ENCODE data around the gene FOXC2.

The FOXC2 gene

GRCh38 chr16:86558355-86559193 lies 8.1 kb upstream of the FOXC2 start:
- DNase-seq, result no peak

GRCh38 chr16:86559802-86560305 lies 6.8 kb upstream of the FOXC2 start:
- no peak for DNase-seq

- DNase-seq, result no peak
Measured at GRCh38 chr16:86562356-86562755, 4.3 kb upstream of the FOXC2 start.

GRCh38 chr16:86563469-86564345 lies 2.9 kb upstream of the FOXC2 start:
- peak; percentile 84 for DNase-seq

GRCh38 chr16:86565181-86565631 lies 1.4 kb upstream of the FOXC2 start:
- DNase-seq, result no peak

- DNase-seq, result no peak
Measured at GRCh38 chr16:86565644-86566511, 751 bp upstream of the FOXC2 start.

GRCh38 chr16:86566966-86567700 lies 504 bp downstream of the FOXC2 start:
- DNase-seq, result no peak

- DNase-seq, result no peak
Measured at GRCh38 chr16:86567701-86568581, 1.3 kb downstream of the FOXC2 start.

GRCh38 chr16:86568677-86569623 lies 2.3 kb downstream of the FOXC2 start:
- DNase-seq, result no peak

GRCh38 chr16:86569701-86570447 lies 3.2 kb downstream of the FOXC2 start:
- DNase-seq, result no peak

- DNase-seq, result no peak
Measured at GRCh38 chr16:86570558-86571529, 4.2 kb downstream of the FOXC2 start.

GRCh38 chr16:86571530-86571915 lies 4.9 kb downstream of the FOXC2 start:
- DNase-seq, result no peak

GRCh38 chr16:86572041-86572521 lies 5.5 kb downstream of the FOXC2 start:
- no peak for DNase-seq

GRCh38 chr16:86572606-86573005 lies 6.0 kb downstream of the FOXC2 start:
- DNase-seq, result no peak

- no peak for DNase-seq
Measured at GRCh38 chr16:86573215-86573614, 6.6 kb downstream of the FOXC2 start.

- DNase-seq, result no peak
Measured at GRCh38 chr16:86573646-86574508, 7.2 kb downstream of the FOXC2 start.
